WTC11 (cell line): ENCODE data around the gene COG5. TPM values are rescaled to one million over a fixed set of nuclear protein-coding genes. Genes with fewer than 3 reads are reported as not detected.

Experiments
- ATAC-seq: fragments of 200-7000 bp; cut with Tn5 transposase; 2 replicates; pipeline ENCODE4 v1.10.0; 2021; ENCODE audit warnings: mild to moderate bottlenecking, moderate library complexity
- CTCF ChIA-PET: fragments of 300-600 bp; sonication (Branson Sonifier 250); formaldehyde crosslinking; loops from one replicate; lab custom pipeline; 2021; ENCODE audit warnings: antibody characterized with exemption; lab: Charles Lee
- POLR2A ChIA-PET: fragments of 350-600 bp; sonication (Branson Sonifier 250); formaldehyde crosslinking; loops from one replicate; lab custom pipeline; 2021; ENCODE audit warnings: antibody characterized with exemption; lab: Charles Lee
- DNase-seq: peaks from one replicate; pipeline ENCODE4 v3.0.0; 2021; ENCODE audit warnings: low spot score
- H3K27ac Mint-ChIP-seq: 2 replicates; pipeline ENCODE4 v1.8.0; 2021; ENCODE audit warnings: mixed read lengths
- H3K27me3 Mint-ChIP-seq: 2 replicates; pipeline ENCODE4 v1.8.0; 2021; ENCODE audit warnings: low read depth, mild to moderate bottlenecking, moderate library complexity, mixed read lengths
- H3K36me3 Mint-ChIP-seq: 2 replicates; pipeline ENCODE4 v1.8.0; 2021; ENCODE audit warnings: mixed read lengths
- H3K4me1 Mint-ChIP-seq: 2 replicates; pipeline ENCODE4 v1.8.0; 2022; ENCODE audit warnings: mixed read lengths
- H3K4me3 Mint-ChIP-seq: 2 replicates; pipeline ENCODE4 v1.8.0; 2021; ENCODE audit warnings: mild to moderate bottlenecking, moderate library complexity, mixed read lengths
- H3K9me3 Mint-ChIP-seq: 2 replicates; pipeline ENCODE4 v1.8.0; 2021; ENCODE audit warnings: mixed read lengths
- CBFB ChIP-seq: sonication (generic); formaldehyde crosslinking; IDR thresholded peaks from 2 replicates; pipeline ENCODE4 v1.8.1; 2022; ENCODE audit warnings: mild to moderate bottlenecking, low read depth, missing genetic modification reagents
- FOXJ3 ChIP-seq: sonication (generic); formaldehyde crosslinking; IDR thresholded peaks from 2 replicates; pipeline ENCODE4 v1.9.0; 2021; ENCODE audit warnings: missing genetic modification reagents, mild to moderate bottlenecking, borderline replicate concordance
- GABPB1 ChIP-seq: sonication (generic); formaldehyde crosslinking; IDR thresholded peaks from 2 replicates; pipeline ENCODE4 v1.8.1; 2023; ENCODE audit warnings: mild to moderate bottlenecking, missing genetic modification reagents
- GRHL2 ChIP-seq: fragments of 250-450 bp; sonication (Bioruptor Pico); IDR thresholded peaks from 2 replicates; pipeline ENCODE4 v1.8.0; 2022; ENCODE audit warnings: mild to moderate bottlenecking, moderate library complexity; ENCODE audit not compliant: insufficient replicate concordance, severe bottlenecking
- GTF2I ChIP-seq: fragments of 250-450 bp; sonication (Bioruptor Pico); conservative IDR thresholded peaks from 2 replicates; pipeline ENCODE4 v1.4.0; 2021; ENCODE audit warnings: mild to moderate bottlenecking
- MYBL2 ChIP-seq: sonication (generic); formaldehyde crosslinking; IDR thresholded peaks from 2 replicates; pipeline ENCODE4 v1.8.1; 2023; ENCODE audit warnings: mild to moderate bottlenecking, moderate library complexity, missing genetic modification reagents
- NFE2L1 ChIP-seq: sonication (generic); formaldehyde crosslinking; IDR thresholded peaks from 2 replicates; pipeline ENCODE4 v1.8.1; 2023; ENCODE audit warnings: missing genetic modification reagents
- NR1H2 ChIP-seq: sonication (generic); formaldehyde crosslinking; IDR thresholded peaks from 2 replicates; pipeline ENCODE4 v1.9.0; 2021; ENCODE audit warnings: mild to moderate bottlenecking, moderate library complexity, missing genetic modification reagents
- OVOL2 ChIP-seq: fragments of 250-450 bp; sonication (Bioruptor Pico); IDR thresholded peaks from 2 replicates; pipeline ENCODE4 v1.9.0; 2021; ENCODE audit warnings: mild to moderate bottlenecking, borderline replicate concordance
- RORB ChIP-seq: fragments of 250-450 bp; sonication (Bioruptor Pico); IDR thresholded peaks from 2 replicates; pipeline ENCODE4 v1.9.0; 2021; ENCODE audit warnings: mild to moderate bottlenecking
- SOX15 ChIP-seq: fragments of 250-450 bp; sonication (Bioruptor Pico); IDR thresholded peaks from 2 replicates; pipeline ENCODE4 v1.9.0; 2021; ENCODE audit warnings: mild to moderate bottlenecking
- ZBTB21 ChIP-seq: sonication (generic); formaldehyde crosslinking; IDR thresholded peaks from 2 replicates; pipeline ENCODE4 v1.8.1; 2023; ENCODE audit warnings: mild to moderate bottlenecking, missing genetic modification reagents, borderline replicate concordance
- ZNF121 ChIP-seq: sonication (generic); formaldehyde crosslinking; IDR thresholded peaks from 2 replicates; pipeline ENCODE4 v1.8.0; 2023; ENCODE audit warnings: missing genetic modification reagents
- ZNF138 ChIP-seq: sonication (generic); formaldehyde crosslinking; conservative IDR thresholded peaks from 2 replicates; pipeline ENCODE4 v1.8.1; 2022; ENCODE audit warnings: mild to moderate bottlenecking, moderate library complexity, missing genetic modification reagents
- ZNF317 ChIP-seq: sonication (generic); formaldehyde crosslinking; IDR thresholded peaks from 2 replicates; pipeline ENCODE4 v1.8.1; 2023; ENCODE audit warnings: low read depth, mild to moderate bottlenecking, moderate library complexity, missing genetic modification reagents, borderline replicate concordance
- total RNA-seq: library from RNA; stranded (reverse); gene quantifications from 3 replicates; pipeline ENCODE4 v1.2.3, GENCODE V29; 2021
- TF ChIP-seq, protein P1 (sequence below): sonication (generic); formaldehyde crosslinking; IDR thresholded peaks from 2 replicates; pipeline ENCODE4 v1.8.1; 2023; ENCODE audit warnings: mild to moderate bottlenecking, missing genetic modification reagents, borderline replicate concordance
- TF ChIP-seq, protein P2 (sequence below): sonication (generic); formaldehyde crosslinking; IDR thresholded peaks from 2 replicates; pipeline ENCODE4 v1.8.1; 2022; ENCODE audit warnings: mild to moderate bottlenecking, missing genetic modification reagents, moderate library complexity, borderline replicate concordance
- TF ChIP-seq, protein P3 (sequence below): fragments of 200-600 bp; IDR thresholded peaks from 2 replicates; pipeline ENCODE4 v1.8.0; 2022; ENCODE audit warnings: antibody characterized with exemption
- TF ChIP-seq, protein P4 (sequence below): sonication (generic); formaldehyde crosslinking; IDR thresholded peaks from 2 replicates; pipeline ENCODE4 v1.8.0; 2023; ENCODE audit warnings: missing genetic modification reagents
- TF ChIP-seq, protein P5 (sequence below): sonication (generic); formaldehyde crosslinking; IDR thresholded peaks from 2 replicates; pipeline ENCODE4 v1.8.0; 2022; ENCODE audit warnings: mild to moderate bottlenecking, missing genetic modification reagents
- TF ChIP-seq, protein P6 (sequence below): fragments of 250-450 bp; sonication (Bioruptor Pico); IDR thresholded peaks from 2 replicates; pipeline ENCODE4 v1.9.0; 2021; ENCODE audit warnings: mild to moderate bottlenecking
- TF ChIP-seq, protein P7 (sequence below): sonication (generic); formaldehyde crosslinking; IDR thresholded peaks from 2 replicates; pipeline ENCODE4 v1.8.1; 2022; ENCODE audit warnings: low read depth, mild to moderate bottlenecking, moderate library complexity, missing genetic modification reagents, borderline replicate concordance
- TF ChIP-seq, protein P8 (sequence below): sonication (generic); formaldehyde crosslinking; IDR thresholded peaks from 2 replicates; pipeline ENCODE4 v1.8.0; 2022; ENCODE audit warnings: mild to moderate bottlenecking, missing genetic modification reagents

COG5 gene
- total RNA-seq, 1 experiment from 2014 or later = 23.8 TPM

DNA sequence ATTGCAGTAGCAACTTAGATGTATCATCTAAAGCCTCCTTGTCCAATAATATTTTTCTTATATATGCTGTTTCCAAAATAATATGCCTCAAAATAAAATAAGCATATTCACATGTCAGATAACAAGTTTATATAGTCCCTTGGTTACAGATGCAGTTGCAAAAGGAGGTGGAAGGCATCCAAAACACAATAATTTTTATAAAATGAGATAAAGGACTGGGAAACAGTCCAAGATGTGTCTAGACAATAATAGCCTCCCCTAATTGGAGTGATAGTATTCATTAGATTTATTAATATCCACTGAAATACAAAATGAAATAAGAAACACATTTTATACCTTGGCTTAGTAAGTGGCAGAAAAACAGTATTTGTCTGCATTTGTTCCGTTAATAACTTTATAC lies 46.6 kb upstream of the COG5 start (continued):
- TF ChIP-seq ZBTB21 (CRISPR knock-in tag) = no peak
- no peak for TF ChIP-seq FOXJ3 (CRISPR knock-in tag)
- no peak for TF ChIP-seq ZNF317
- TF ChIP-seq ZNF121 (CRISPR knock-in tag) = no peak
- TF ChIP-seq, protein P1, sequence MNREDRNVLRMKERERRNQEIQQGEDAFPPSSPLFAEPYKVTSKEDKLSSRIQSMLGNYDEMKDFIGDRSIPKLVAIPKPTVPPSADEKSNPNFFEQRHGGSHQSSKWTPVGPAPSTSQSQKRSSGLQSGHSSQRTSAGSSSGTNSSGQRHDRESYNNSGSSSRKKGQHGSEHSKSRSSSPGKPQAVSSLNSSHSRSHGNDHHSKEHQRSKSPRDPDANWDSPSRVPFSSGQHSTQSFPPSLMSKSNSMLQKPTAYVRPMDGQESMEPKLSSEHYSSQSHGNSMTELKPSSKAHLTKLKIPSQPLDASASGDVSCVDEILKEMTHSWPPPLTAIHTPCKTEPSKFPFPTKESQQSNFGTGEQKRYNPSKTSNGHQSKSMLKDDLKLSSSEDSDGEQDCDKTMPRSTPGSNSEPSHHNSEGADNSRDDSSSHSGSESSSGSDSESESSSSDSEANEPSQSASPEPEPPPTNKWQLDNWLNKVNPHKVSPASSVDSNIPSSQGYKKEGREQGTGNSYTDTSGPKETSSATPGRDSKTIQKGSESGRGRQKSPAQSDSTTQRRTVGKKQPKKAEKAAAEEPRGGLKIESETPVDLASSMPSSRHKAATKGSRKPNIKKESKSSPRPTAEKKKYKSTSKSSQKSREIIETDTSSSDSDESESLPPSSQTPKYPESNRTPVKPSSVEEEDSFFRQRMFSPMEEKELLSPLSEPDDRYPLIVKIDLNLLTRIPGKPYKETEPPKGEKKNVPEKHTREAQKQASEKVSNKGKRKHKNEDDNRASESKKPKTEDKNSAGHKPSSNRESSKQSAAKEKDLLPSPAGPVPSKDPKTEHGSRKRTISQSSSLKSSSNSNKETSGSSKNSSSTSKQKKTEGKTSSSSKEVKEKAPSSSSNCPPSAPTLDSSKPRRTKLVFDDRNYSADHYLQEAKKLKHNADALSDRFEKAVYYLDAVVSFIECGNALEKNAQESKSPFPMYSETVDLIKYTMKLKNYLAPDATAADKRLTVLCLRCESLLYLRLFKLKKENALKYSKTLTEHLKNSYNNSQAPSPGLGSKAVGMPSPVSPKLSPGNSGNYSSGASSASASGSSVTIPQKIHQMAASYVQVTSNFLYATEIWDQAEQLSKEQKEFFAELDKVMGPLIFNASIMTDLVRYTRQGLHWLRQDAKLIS (CRISPR knock-in tag) = no peak
- TF ChIP-seq, protein P2, sequence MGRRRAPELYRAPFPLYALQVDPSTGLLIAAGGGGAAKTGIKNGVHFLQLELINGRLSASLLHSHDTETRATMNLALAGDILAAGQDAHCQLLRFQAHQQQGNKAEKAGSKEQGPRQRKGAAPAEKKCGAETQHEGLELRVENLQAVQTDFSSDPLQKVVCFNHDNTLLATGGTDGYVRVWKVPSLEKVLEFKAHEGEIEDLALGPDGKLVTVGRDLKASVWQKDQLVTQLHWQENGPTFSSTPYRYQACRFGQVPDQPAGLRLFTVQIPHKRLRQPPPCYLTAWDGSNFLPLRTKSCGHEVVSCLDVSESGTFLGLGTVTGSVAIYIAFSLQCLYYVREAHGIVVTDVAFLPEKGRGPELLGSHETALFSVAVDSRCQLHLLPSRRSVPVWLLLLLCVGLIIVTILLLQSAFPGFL (CRISPR knock-in tag) = no peak
- TF ChIP-seq, protein P3, sequence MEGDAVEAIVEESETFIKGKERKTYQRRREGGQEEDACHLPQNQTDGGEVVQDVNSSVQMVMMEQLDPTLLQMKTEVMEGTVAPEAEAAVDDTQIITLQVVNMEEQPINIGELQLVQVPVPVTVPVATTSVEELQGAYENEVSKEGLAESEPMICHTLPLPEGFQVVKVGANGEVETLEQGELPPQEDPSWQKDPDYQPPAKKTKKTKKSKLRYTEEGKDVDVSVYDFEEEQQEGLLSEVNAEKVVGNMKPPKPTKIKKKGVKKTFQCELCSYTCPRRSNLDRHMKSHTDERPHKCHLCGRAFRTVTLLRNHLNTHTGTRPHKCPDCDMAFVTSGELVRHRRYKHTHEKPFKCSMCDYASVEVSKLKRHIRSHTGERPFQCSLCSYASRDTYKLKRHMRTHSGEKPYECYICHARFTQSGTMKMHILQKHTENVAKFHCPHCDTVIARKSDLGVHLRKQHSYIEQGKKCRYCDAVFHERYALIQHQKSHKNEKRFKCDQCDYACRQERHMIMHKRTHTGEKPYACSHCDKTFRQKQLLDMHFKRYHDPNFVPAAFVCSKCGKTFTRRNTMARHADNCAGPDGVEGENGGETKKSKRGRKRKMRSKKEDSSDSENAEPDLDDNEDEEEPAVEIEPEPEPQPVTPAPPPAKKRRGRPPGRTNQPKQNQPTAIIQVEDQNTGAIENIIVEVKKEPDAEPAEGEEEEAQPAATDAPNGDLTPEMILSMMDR = no peak
- TF ChIP-seq GABPB1 (CRISPR knock-in tag) = no peak
- no peak for TF ChIP-seq GTF2I (CRISPR knock-in tag)
- TF ChIP-seq, protein P4, sequence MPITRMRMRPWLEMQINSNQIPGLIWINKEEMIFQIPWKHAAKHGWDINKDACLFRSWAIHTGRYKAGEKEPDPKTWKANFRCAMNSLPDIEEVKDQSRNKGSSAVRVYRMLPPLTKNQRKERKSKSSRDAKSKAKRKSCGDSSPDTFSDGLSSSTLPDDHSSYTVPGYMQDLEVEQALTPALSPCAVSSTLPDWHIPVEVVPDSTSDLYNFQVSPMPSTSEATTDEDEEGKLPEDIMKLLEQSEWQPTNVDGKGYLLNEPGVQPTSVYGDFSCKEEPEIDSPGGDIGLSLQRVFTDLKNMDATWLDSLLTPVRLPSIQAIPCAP (CRISPR knock-in tag) = no peak
- no peak for TF ChIP-seq NFE2L1
- TF ChIP-seq ZNF138 (CRISPR knock-in tag) = no peak
- TF ChIP-seq, protein P5, sequence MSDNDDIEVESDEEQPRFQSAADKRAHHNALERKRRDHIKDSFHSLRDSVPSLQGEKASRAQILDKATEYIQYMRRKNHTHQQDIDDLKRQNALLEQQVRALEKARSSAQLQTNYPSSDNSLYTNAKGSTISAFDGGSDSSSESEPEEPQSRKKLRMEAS (CRISPR knock-in tag) = no peak

DNA sequence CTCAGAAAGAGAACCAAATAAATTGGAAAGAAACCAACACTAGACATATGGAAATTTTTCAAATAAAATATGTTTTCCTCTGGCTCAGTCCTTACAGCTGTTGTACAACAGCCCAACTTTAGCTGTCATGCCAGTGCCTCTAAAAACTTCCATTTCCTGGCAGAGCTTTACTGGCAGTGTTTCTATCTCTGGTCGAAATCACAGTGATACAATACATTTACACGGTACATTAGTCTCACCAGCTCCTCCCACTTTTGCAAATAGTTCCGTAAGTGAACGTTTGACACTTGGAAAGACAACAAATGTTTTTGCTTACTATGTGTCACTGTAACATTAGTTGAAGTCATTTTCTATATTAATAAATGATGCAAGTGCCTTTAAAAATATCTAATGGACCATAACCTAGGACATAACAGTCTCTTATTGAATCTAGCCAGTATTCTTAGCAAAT lies 46.1 kb upstream of the COG5 start:
- Mint-ChIP-seq H3K9me3 (no peaks in the 10 kb centered on the region), H3K4me1 (no peaks in the 10 kb centered on the region), H3K36me3 (no peaks in the 10 kb centered on the region), H3K4me3 (no peak overlapping the region), H3K27me3 (no peaks in the 10 kb centered on the region), H3K27ac (no peak overlapping the region)
- CTCF ChIA-PET = no interaction called here
- POLR2A ChIA-PET = no interaction called here
- DNase-seq = no peak
- ATAC-seq = no peak
- TF ChIP-seq, protein P4 (CRISPR knock-in tag) = no peak
- TF ChIP-seq ZNF121 (CRISPR knock-in tag) = no peak
- TF ChIP-seq, protein P6, sequence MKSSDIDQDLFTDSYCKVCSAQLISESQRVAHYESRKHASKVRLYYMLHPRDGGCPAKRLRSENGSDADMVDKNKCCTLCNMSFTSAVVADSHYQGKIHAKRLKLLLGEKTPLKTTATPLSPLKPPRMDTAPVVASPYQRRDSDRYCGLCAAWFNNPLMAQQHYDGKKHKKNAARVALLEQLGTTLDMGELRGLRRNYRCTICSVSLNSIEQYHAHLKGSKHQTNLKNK (CRISPR knock-in tag) = no peak
- TF ChIP-seq, protein P7, sequence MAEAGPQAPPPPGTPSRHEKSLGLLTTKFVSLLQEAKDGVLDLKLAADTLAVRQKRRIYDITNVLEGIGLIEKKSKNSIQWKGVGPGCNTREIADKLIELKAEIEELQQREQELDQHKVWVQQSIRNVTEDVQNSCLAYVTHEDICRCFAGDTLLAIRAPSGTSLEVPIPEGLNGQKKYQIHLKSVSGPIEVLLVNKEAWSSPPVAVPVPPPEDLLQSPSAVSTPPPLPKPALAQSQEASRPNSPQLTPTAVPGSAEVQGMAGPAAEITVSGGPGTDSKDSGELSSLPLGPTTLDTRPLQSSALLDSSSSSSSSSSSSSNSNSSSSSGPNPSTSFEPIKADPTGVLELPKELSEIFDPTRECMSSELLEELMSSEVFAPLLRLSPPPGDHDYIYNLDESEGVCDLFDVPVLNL (CRISPR knock-in tag) = no peak
- TF ChIP-seq CBFB = no peak
- TF ChIP-seq MYBL2 = no peak
- TF ChIP-seq SOX15 (CRISPR knock-in tag) = no peak
- TF ChIP-seq, protein P8, sequence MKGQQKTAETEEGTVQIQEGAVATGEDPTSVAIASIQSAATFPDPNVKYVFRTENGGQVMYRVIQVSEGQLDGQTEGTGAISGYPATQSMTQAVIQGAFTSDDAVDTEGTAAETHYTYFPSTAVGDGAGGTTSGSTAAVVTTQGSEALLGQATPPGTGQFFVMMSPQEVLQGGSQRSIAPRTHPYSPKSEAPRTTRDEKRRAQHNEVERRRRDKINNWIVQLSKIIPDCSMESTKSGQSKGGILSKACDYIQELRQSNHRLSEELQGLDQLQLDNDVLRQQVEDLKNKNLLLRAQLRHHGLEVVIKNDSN = no peak
- no peak for TF ChIP-seq ZNF138 (CRISPR knock-in tag)
- TF ChIP-seq GABPB1 (CRISPR knock-in tag) = no peak
- TF ChIP-seq GRHL2 (CRISPR knock-in tag) = no peak
- TF ChIP-seq RORB (CRISPR knock-in tag) = no peak
- no peak for TF ChIP-seq NR1H2 (CRISPR knock-in tag)
- TF ChIP-seq OVOL2 (CRISPR knock-in tag) = no peak
- no peak for TF ChIP-seq ZNF317
